Rectal smooth muscle tissue (tissue), 1 donor: ENCODE data around the gene TEPSIN.
A peak's percentile ranks its signal among the peaks of the same experiment; 100 is the strongest.
"Not testable (repeated sequence)": the region's sequence is repeated elsewhere in the genome, so short reads cannot be mapped to it uniquely, and the experiment has no call there.

Experiments
- H3K27ac ChIP-seq: one replicate; pipeline ENCODE4 v1.7.0; 2013; ENCODE audit warnings: low read depth, low read length, inconsistent platforms
- H3K27me3 ChIP-seq: one replicate; pipeline ENCODE4 v1.7.0; 2013; ENCODE audit warnings: low read length; ENCODE audit not compliant: control insufficient read depth, insufficient read depth
- H3K36me3 ChIP-seq: one replicate; pipeline ENCODE4 v1.7.0; 2013; ENCODE audit warnings: low read length; ENCODE audit not compliant: control insufficient read depth, insufficient read depth
- H3K4me1 ChIP-seq: one replicate; pipeline ENCODE4 v1.7.0; 2013; ENCODE audit warnings: low read length; ENCODE audit not compliant: control insufficient read depth, insufficient read depth
- H3K4me3 ChIP-seq: one replicate; pipeline ENCODE4 v1.7.0; 2013; ENCODE audit warnings: low read length
- H3K9ac ChIP-seq: one replicate; pipeline ENCODE4 v1.7.0; 2013; ENCODE audit warnings: low read length

Gene TEPSIN

DNA sequence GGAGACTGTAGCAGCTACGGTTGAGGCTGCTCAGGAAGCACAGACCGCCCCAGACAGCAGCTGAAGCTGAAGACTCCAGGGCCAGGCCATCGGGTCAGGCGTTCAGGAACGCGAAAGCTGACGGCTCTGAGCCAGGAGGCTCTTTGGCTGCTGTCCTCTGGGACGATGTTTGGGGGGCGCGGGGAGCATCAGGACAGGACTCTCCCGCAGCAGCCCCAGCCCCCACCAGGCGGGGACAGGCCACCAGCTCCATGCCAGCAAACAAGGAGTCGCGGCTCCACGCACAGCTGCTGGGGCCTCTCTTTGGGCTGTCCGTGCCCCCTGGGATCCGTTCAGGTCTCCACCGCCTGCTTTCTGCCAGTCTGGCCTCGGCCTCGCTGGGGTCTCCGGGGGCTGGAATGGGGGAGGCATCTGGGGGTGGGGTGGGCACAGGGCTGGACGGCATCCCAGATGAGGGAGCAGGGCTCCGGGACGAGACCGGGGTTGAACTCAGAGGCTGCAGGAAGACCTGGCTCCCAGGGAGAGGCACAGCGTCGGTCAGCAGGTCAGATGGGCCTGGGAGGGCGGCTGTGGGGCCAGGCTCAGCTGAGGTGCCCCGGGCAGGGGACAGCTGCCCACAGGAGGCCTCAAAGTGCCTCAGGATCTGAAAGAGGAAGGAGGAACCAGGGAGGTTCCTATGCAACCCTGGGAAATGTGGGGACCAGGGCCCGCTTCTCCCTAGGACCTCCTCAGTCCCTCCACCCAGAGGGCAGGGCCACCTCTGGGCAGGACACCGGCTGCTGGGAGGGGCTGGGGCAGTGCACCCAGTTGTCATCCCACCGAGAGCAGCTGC lies 9.8 kb downstream of the TEPSIN start:
- no peak overlapping the region for H3K27ac ChIP-seq
- H3K36me3 ChIP-seq, result peaks cover 20% of the 10 kb centered on the region
- H3K4me1 ChIP-seq, result no peaks in the 10 kb centered on the region
- no peaks in the 10 kb centered on the region for H3K27me3 ChIP-seq
- H3K4me3 ChIP-seq, result no peak overlapping the region
- H3K9ac ChIP-seq, result no peak overlapping the region

DNA sequence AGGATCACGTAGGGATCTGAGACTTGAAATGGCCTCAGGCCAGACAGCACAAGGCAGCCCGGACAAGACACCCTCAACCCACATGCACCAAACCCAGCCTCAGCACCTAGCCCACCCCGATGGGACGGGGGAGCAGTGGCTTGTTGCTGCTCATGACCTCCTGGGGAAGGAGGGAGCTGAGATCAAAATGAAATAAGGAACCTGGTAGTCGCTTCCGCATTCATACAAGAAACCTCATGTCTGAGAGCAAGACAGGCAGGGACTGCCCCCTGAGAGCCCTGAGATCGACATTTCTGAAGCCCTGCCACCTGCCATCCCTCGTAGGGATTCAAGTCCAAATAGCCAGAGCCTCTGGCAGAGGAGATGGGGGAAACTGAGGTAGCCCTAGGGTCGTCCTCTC lies 10.4 kb downstream of the TEPSIN start:
- H3K4me1 ChIP-seq, result peaks cover under 1% of the 10 kb centered on the region
- no peak overlapping the region for H3K9ac ChIP-seq
- H3K27ac ChIP-seq, result no peak overlapping the region
- peaks cover 20% of the 10 kb centered on the region for H3K36me3 ChIP-seq
- no peak overlapping the region for H3K4me3 ChIP-seq
- H3K27me3 ChIP-seq, result no peaks in the 10 kb centered on the region

DNA sequence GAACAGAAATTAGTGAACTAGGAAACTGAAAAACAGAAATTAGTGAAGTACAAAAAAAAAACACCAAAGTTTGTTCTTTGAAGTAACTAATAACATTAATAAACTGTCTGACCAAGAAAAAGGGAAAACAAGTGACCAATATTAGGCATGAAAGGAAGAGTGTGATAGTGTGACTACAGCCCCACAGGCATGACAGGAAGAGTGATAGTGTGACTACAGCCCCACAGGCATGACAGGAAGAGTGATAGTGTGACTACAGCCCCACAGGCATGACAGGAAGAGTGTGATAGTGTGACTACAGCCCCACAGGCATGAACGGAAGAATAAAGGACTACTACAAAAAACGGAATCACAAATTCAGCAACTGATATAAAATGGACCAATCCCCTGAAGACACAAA lies 11.2 kb downstream of the TEPSIN start:
- not testable (repeated sequence) for H3K27ac ChIP-seq, H3K27me3 ChIP-seq, H3K9ac ChIP-seq, H3K4me3 ChIP-seq, H3K4me1 ChIP-seq
- H3K36me3 ChIP-seq, result peaks cover 20% of the 10 kb centered on the region

DNA sequence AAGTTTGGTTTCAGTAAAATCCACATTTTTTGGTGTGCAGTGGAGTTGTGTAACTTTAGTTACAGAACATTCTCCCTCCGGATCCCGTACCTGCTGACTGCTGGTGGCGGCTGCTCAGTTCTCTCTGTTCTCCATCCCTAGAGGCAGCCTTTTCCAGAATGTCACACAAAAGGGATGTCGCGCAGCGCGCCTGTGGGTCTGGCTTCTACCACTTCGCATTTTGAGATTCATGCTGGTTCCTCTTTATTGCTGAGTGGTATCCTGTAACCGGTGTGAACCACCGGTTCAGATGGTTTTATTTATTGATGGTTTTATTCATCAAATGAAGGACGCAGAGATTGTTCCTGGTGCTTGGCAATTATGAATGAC lies 15.1 kb downstream of the TEPSIN start:
- Histone ChIP-seq H3K9ac (no peak overlapping the region), H3K4me3 (peak overlapping the region; percentile 73), H3K4me1 (peaks cover 8% of the 10 kb centered on the region), H3K27me3 (no peaks in the 10 kb centered on the region), H3K27ac (no peak overlapping the region), H3K36me3 (peaks cover 3% of the 10 kb centered on the region)

DNA sequence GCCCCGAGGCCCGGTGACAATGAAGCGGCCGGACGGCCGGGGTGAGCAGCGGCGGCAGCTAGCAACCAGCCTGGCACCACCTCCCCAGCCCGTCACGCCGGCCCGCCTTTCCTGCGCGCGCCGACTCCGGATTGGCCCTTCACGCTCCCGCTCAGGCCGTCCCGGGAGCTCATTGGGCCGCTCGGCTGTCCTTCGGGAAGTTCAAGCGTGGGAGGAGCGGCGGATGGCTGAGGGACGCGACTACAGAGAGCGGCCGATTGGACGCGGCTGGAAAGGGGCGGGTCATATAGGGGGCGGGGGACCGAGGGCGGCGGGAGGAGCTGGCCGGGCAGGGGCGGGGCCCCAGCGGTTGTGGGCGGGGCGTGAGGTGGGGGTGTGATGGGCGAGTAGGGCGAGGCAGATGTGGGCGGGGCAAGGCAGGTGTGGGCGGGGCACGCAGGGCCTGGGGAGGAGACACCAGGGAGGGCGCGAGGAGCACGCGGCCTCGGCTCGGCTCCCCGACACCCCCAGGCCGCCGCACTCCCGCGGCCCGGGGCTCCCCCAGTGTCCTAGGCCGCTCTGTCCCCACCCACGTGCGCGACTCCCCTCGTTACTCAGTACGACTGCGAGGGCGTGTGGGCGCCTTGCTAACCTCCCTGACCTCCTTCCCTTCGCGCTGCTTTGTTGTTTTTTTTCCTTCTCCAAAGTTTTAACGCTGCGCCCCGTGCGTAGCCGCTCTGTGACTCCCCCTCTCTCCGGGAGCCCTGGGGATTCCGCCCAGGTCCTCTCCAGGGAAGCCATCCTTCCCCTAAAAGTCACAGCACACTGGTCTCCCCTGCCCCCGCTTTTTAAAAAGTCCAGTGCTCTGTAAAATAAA lies 15.7 kb downstream of the TEPSIN start, which contains the start of gene CEP131:
Gene CEP131, minus strand, starts transcription at position 60 of the 856 bp plus-strand sequence. CDS start 2,909 bp downstream, outside the sequence.
- Histone ChIP-seq H3K9ac (no peak within 1 kb of the TSS), H3K4me3 (peak within 1 kb of the TSS; percentile 73), H3K27me3 (no peaks in the 10 kb centered on the region), H3K36me3 (peaks cover 3% of the 10 kb centered on the region), H3K27ac (no peak within 1 kb of the TSS), H3K4me1 (peaks cover 8% of the 10 kb centered on the region)

DNA sequence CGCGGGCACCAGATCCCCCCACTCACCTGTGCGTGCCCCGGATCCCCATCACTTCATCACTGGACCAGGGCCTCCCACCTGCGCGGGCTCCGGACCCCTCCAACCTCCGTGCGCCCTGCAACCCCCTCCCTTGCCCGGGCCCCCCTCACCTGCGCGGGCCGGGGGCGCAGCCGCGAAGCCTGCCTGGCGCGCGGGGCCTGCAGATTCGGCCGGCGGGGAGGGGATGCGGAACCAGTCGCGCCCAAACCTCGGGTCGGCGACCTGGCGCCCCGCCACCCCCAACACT lies 16.3 kb downstream of the TEPSIN start:
- H3K27me3 ChIP-seq, result no peaks in the 10 kb centered on the region
- peaks cover 8% of the 10 kb centered on the region for H3K4me1 ChIP-seq
- H3K9ac ChIP-seq, result no peak overlapping the region
- H3K4me3 ChIP-seq, result peak overlapping the region; percentile 73
- no peak overlapping the region for H3K27ac ChIP-seq
- H3K36me3 ChIP-seq, result peaks cover 3% of the 10 kb centered on the region

DNA sequence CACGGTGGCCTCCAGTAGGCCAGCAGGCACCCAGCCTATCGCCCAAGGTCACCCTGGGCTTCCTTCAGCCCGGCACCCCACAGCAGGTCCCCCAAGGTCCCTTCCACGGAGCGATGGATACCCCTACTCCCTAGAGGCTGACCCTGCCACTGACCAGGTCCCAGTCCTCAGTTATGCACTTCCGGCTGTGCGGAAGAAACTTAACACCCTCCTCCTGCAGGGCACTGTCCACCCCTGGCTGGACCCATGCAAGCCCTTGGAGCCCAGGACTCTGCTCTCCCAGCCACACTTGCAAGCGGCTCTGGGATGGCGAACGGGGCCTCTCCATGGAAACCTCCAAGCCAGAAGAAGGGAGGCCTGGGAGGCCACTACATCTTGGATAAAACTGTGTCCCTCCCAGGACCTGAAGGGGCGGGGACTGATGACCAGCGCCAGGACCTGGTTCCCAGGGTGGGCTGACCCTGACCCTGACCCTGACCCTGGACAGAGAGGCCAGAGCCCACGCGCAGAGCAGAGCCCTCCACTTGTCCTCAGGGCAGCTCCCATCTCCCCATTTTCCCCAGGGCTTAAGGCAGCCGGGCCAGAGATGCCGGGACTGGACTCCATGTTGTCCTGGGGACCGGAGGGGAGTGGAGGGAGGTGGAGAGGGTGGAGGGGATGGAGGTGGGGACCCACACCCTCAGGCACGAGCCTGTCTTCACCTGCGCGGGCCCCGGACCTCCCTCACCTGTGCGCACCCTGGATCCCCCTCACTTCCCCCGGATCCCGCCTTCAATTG lies 16.8 kb downstream of the TEPSIN start:
- H3K27ac ChIP-seq, result no peak overlapping the region
- H3K9ac ChIP-seq, result no peak overlapping the region

DNA sequence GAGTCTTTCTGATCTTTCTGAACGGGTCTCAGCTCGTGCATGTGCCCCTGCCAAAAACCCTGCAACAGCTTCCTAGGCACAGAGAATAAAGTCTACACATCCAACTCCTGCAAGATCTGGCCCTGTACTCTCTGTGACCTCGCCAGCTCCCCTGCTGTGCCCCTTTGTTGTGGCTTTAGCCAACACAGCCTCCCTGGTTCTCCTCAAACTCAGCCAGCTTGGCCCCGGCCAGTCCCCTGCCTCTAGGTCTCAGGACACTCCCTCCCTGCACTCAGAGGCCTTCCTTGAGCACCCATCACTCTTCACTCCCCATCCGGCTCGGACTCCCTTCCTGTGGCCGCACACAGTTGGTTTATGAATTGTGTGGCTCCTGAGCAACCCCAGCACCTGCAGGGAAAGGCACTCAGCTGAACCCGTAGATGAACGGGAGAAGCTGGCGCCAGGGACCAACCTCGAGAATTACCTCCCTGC lies 17.4 kb downstream of the TEPSIN start:
- H3K4me3 ChIP-seq, result peak overlapping the region; percentile 73
- no peak overlapping the region for H3K9ac ChIP-seq
- no peaks in the 10 kb centered on the region for H3K27me3 ChIP-seq
- H3K36me3 ChIP-seq, result peaks cover 3% of the 10 kb centered on the region
- no peak overlapping the region for H3K27ac ChIP-seq
- peaks cover 8% of the 10 kb centered on the region for H3K4me1 ChIP-seq

More for the DNA sequence above, 16.8 kb downstream of the TEPSIN start:
- Histone ChIP-seq H3K4me1 (peaks cover 8% of the 10 kb centered on the region), H3K36me3 (peaks cover 3% of the 10 kb centered on the region), H3K27me3 (no peaks in the 10 kb centered on the region), H3K4me3 (peak overlapping the region; percentile 73)

DNA sequence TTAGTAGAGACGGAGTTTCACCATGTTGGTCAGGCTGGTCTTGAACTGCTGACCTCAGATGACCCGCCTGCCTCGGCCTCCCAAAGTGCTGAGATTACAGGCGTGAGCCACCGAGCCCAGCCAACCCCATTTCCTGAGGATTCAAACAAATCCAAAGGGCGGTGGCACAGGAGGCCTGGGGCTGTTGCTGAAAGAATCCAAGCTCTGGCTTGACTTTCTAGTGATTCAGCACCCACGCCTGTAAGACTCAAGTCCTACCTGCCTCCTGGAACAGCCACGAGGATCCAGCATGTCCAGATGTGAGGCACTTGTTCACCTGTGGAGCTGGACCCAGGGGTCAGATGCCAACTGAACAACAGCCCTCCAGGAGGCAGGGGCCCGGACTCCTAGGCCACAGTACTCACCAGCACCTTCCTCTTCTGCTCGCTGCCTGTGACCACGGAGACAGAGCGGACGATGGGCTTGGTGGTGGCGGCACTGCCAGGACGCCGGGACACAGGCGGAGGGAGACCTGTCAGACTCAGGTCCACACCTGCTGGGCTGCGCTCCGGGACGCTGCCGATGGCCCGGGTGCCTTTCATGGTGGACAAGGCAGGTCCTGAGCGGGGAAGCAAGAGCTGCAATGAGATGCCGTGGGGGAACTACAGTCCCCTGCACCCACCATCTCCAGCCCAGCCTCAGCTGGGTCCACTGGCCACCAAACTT lies 19.2 kb downstream of the TEPSIN start:
- no peaks in the 10 kb centered on the region for H3K27me3 ChIP-seq
- no peak overlapping the region for H3K4me3 ChIP-seq
- no peak overlapping the region for H3K27ac ChIP-seq
- peaks cover 3% of the 10 kb centered on the region for H3K36me3 ChIP-seq
- H3K9ac ChIP-seq, result no peak overlapping the region
- peaks cover 8% of the 10 kb centered on the region for H3K4me1 ChIP-seq

DNA sequence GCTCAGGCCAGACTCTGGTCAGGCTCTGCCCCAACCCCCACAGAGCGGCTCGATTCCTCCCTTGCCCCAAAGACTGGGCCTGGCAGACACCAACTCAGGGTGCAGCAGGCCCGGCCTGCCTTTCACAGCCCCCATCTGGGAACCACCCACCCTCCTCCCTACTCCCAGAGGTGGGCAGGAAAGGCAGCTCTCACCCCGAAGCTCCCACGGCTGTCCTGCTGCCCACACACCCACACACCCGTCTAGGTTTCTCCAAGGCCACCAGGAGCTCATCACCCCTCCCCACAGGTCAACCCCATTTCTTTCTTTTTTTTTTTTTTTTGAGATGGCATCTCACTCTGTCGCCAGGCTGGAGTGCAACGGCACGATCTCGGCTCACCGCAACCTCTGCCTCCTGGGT lies 19.9 kb downstream of the TEPSIN start:
- no peak overlapping the region for H3K9ac ChIP-seq
- peaks cover 8% of the 10 kb centered on the region for H3K4me1 ChIP-seq
- H3K27me3 ChIP-seq, result no peaks in the 10 kb centered on the region
- H3K27ac ChIP-seq, result no peak overlapping the region
- peaks cover 3% of the 10 kb centered on the region for H3K36me3 ChIP-seq
- H3K4me3 ChIP-seq, result no peak overlapping the region

DNA sequence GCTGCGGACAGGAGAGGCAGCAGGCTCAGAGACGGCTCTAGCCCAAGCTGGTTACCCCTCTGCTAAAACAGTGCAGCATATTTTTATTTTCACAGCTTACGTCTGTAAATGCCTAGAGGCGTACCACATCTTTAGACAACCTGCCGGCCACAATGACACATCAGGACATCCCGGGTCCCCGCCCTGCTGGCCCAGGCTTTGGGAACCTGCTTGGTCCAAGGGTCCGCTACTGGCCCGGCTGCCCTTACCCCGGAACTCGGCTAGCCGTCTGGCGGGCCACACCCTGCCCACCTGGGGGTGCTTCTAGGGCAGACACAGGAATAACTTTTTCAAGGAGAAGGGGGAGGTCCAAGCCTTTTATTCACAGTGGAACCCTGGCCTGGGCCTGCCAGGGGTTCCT lies 20.4 kb downstream of the TEPSIN start:
- H3K4me1 ChIP-seq, result peaks cover 8% of the 10 kb centered on the region

More for the DNA sequence above, 20.4 kb downstream of the TEPSIN start:
- Histone ChIP-seq H3K36me3 (peaks cover 3% of the 10 kb centered on the region), H3K9ac (no peak overlapping the region), H3K27ac (no peak overlapping the region), H3K4me3 (no peak overlapping the region), H3K27me3 (no peaks in the 10 kb centered on the region)
